HepG2 (cell line): ENCODE results near the gene KLC4. TPM values are rescaled to one million over a fixed set of nuclear protein-coding genes. Genes with fewer than 3 reads are reported as not detected.

ENCODE experiments used
- ATF6 ChIP-seq: sonication (generic); formaldehyde crosslinking; conservative IDR thresholded peaks from 2 replicates; pipeline ENCODE4 v1.4.0; 2020; ENCODE audit warnings: missing genetic modification reagents
- CBX2 ChIP-seq, 2 experiments: fragments of 200-600 bp in 1 of 2; sonication (generic); formaldehyde crosslinking in 1 of 2; IDR thresholded peaks; 2 replicates each; pipeline versions ENCODE4 v1.7.0 to v1.8.1; 2018 to 2022; ENCODE audit warnings: low read depth in 2 of 2, low read length in 1 of 2, mild to moderate bottlenecking in 1 of 2, missing genetic modification reagents in 1 of 2
- CCDC6 ChIP-seq: sonication (generic); formaldehyde crosslinking; IDR thresholded peaks from 2 replicates; pipeline ENCODE4 v1.8.1; 2022; ENCODE audit warnings: mild to moderate bottlenecking, missing genetic modification reagents, moderate library complexity
- ELF3 ChIP-seq: IDR thresholded peaks from 2 replicates; pipeline ENCODE4 v1.6.1; 2016; ENCODE audit warnings: missing genetic modification reagents, missing compliant biosample characterization
- FOXA3 ChIP-seq: IDR thresholded peaks from 2 replicates; pipeline ENCODE4 v1.6.1; 2016; ENCODE audit warnings: missing genetic modification reagents, missing compliant biosample characterization
- HNRNPK ChIP-seq: fragments of 200-400 bp; formaldehyde crosslinking; IDR thresholded peaks from 2 replicates; pipeline ENCODE4 v1.6.1; 2018; ENCODE audit warnings: low read length, low read depth, moderate library complexity, mild to moderate bottlenecking; ENCODE audit not compliant: poor library complexity, severe bottlenecking
- KDM4B ChIP-seq: sonication (generic); formaldehyde crosslinking; IDR thresholded peaks from 2 replicates; pipeline ENCODE4 v1.4.0; 2020; ENCODE audit warnings: missing genetic modification reagents
- NR2F2 ChIP-seq: IDR thresholded peaks from 2 replicates; pipeline ENCODE4 v1.6.1; 2012; ENCODE audit warnings: low read depth, inconsistent platforms, borderline replicate concordance
- PATZ1 ChIP-seq: sonication (generic); formaldehyde crosslinking; IDR thresholded peaks from 2 replicates; pipeline ENCODE4 v1.4.0; 2020; ENCODE audit warnings: missing genetic modification reagents
- PREB ChIP-seq: sonication (generic); formaldehyde crosslinking; IDR thresholded peaks from 2 replicates; pipeline ENCODE4 v1.4.0; 2020; ENCODE audit warnings: missing genetic modification reagents
- RARA ChIP-seq: IDR thresholded peaks from 2 replicates; pipeline ENCODE4 v1.6.1; 2016; ENCODE audit warnings: missing genetic modification reagents, missing compliant biosample characterization
- ZNF253 ChIP-seq: sonication (generic); formaldehyde crosslinking; IDR thresholded peaks from 2 replicates; pipeline ENCODE4 v1.8.0; 2022; ENCODE audit warnings: mild to moderate bottlenecking, missing genetic modification reagents, borderline replicate concordance
- ZNF407 ChIP-seq: sonication (generic); formaldehyde crosslinking; IDR thresholded peaks from one replicate; pipeline ENCODE4 v1.5.1; 2020; ENCODE audit warnings: mild to moderate bottlenecking, missing genetic modification reagents; ENCODE audit errors: not compliant biosample characterization
- polyA plus RNA-seq, 8 experiments: library from polyadenylated mRNA; depleted of rRNA in 3 of 8; stranded (reverse) in 7 of 8; unstranded in 1 of 8; fragments of >200 nt; fragmentation: Illumina TruSeq in 4 of 8; extraction: Trizol in 4 of 8; gene quantifications; 2 replicates each; pipeline versions ENCODE4 v1.2.1 to v1.2.3, GENCODE V29; 2011 to 2016; ENCODE audit warnings: low read depth in 4 of 8, missing spikeins in 1 of 8, mixed read lengths in 1 of 8; ENCODE audit not compliant: insufficient read depth in 1 of 8
- total RNA-seq, 5 experiments: library from RNA; depleted of rRNA; stranded (reverse); fragments of >200 nt; fragmentation: Illumina TruSeq; extraction: Trizol; gene quantifications; 2 replicates each; pipeline ENCODE4 v1.2.3, GENCODE V29; 2016; ENCODE audit warnings: low read depth in 1 of 5

KLC4 gene
- total and polyA plus RNA-seq, 2 of the 13 experiments (the other 11 are each of a cell fraction or from before 2014, with no cell fraction given), result 45.4 to 70.4 TPM

GRCh38 chr6:43021270-43022047, 38.0 kb upstream of the KLC4 start, which contains the start of gene RRP36 (continued):
- peak; percentile 71 for TF ChIP-seq ZNF407 (CRISPR knock-in tag)
- no peak for TF ChIP-seq NR2F2
- no peak for TF ChIP-seq CBX2 (IDR thresholded peaks at IDR 0.05; ENCODE audit: low read depth, low read length)
- no peak for TF ChIP-seq CBX2 (CRISPR knock-in tag; IDR thresholded peaks at IDR 0.05; ENCODE audit: low read depth)
- 0 out of 2 replicates have a peak, but pooled peaks have one; percentile 34 for TF ChIP-seq KDM4B
- no peak for TF ChIP-seq ATF6 (CRISPR knock-in tag)
- TF ChIP-seq CCDC6 (CRISPR knock-in tag), result no peak
- TF ChIP-seq HNRNPK, result no peak
- no peak; the same call in 1 of the 2 replicates for TF ChIP-seq ELF3 (CRISPR knock-in tag)
- TF ChIP-seq ZNF253 (CRISPR knock-in tag), result peak; percentile 81; the same call in 1 of the 2 replicates
- TF ChIP-seq PATZ1 (CRISPR knock-in tag), result no peak
- no peak for TF ChIP-seq PREB (CRISPR knock-in tag)
- no peak for TF ChIP-seq FOXA3 (CRISPR knock-in tag)
- no peak for TF ChIP-seq RARA
